Duodenal mucosa (tissue), 2 donors: ENCODE results near the gene CCDC178.

ENCODE experiments used
- H3K27ac ChIP-seq: one replicate; pipeline ENCODE4 v1.7.0; 2013; ENCODE audit warnings: low read depth, low read length
- H3K27me3 ChIP-seq, 2 donors: one replicate each; pipeline ENCODE4 v1.7.0; 2013; ENCODE audit warnings: low read length in 2 of 2, control low read depth in 1 of 2; ENCODE audit not compliant: insufficient read depth in 2 of 2, control insufficient read depth in 1 of 2
- H3K36me3 ChIP-seq, 2 donors: one replicate each; pipeline ENCODE4 v1.7.0; 2013; ENCODE audit warnings: low read length in 2 of 2, control low read depth in 1 of 2; ENCODE audit not compliant: insufficient read depth in 2 of 2, control insufficient read depth in 1 of 2
- H3K4me1 ChIP-seq, 2 donors: one replicate each; pipeline ENCODE4 v1.7.0; 2013; ENCODE audit warnings: low read length in 2 of 2, control low read depth in 1 of 2; ENCODE audit not compliant: insufficient read depth in 2 of 2, control insufficient read depth in 1 of 2
- H3K4me3 ChIP-seq, 2 donors: one replicate each; pipeline ENCODE4 v1.7.0; 2013; ENCODE audit warnings: low read length in 2 of 2, low read depth in 1 of 2
- H3K9ac ChIP-seq, 2 donors: one replicate each; pipeline ENCODE4 v1.7.0; 2013; ENCODE audit warnings: low read length in 2 of 2, low read depth in 1 of 2
- H3K9me3 ChIP-seq, 2 donors: one replicate each; pipeline ENCODE4 v1.7.0; 2013; ENCODE audit warnings: low read length in 2 of 2, control low read depth in 1 of 2; ENCODE audit not compliant: control insufficient read depth in 1 of 2

The CCDC178 gene

DNA sequence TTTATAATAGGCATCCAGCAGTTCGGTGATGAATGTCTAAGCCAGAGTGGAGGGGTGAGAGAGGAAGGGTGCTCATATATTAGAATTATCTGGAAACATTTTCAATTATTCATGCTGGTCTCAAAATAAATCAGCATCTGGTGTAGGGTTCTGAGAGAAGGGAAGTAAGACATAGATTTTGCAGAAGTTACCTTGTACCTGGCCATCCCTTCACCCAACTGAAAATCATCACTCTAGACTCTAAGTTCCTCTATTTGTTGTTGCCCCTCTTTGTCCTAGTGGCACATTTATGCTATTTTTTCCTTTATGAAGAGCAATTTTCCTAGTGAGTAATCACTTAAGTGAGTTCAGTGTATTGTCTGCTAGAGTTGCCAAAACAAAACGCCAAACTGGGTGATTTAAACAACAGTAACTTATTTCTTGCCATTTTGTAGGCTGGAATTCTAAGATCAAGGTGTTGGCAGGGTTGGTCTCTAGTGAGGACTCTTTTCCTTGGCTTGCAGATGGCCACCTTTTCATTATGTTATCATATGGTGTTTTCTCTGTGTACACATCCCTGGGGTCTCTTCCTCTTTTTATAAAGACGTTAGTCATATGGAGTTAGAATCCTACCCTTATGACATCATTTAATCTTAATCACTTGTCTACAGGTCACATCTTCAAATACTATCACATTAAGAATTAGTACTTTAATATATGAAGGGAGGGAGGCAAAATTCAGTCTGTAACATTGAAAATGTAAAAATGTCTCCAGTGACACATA is 537.8 kb downstream of the CCDC178 start:
- Histone ChIP-seq H3K27me3 (no peaks in the 10 kb centered on the region), H3K4me3 (no peak overlapping the region), H3K9ac (no peak overlapping the region), H3K4me1 (no peaks in the 10 kb centered on the region), H3K27ac (no peak overlapping the region), H3K9me3 (no peaks in the 10 kb centered on the region), H3K36me3 (no peaks in the 10 kb centered on the region)

DNA sequence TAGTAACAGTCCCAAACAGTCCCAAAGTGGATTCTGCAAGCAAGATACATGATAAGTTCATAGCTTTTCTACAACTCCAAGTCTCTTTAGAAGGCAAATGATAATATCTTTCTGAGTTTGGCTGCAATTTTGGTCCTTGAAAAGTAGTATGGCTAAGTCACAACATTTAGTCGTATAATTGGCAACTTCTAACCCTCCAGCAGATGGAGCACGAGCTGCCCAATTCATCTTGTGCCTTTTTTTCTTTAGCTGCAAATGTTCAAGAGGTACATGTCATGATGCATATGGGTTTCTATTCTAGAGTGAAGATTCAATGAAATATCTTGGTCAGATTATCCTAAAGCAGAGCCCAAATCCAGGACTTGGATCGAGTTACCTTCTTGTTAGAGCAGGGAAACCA is 540.7 kb downstream of the CCDC178 start:
- H3K4me1 ChIP-seq: no peaks in the 10 kb centered on the region
- H3K4me3 ChIP-seq: no peak overlapping the region
- no peak overlapping the region for H3K27ac ChIP-seq
- H3K36me3 ChIP-seq: no peaks in the 10 kb centered on the region
- no peaks in the 10 kb centered on the region for H3K27me3 ChIP-seq
- no peak overlapping the region for H3K9ac ChIP-seq
- peaks cover 3% of the 10 kb centered on the region in 2 donors for H3K9me3 ChIP-seq

DNA sequence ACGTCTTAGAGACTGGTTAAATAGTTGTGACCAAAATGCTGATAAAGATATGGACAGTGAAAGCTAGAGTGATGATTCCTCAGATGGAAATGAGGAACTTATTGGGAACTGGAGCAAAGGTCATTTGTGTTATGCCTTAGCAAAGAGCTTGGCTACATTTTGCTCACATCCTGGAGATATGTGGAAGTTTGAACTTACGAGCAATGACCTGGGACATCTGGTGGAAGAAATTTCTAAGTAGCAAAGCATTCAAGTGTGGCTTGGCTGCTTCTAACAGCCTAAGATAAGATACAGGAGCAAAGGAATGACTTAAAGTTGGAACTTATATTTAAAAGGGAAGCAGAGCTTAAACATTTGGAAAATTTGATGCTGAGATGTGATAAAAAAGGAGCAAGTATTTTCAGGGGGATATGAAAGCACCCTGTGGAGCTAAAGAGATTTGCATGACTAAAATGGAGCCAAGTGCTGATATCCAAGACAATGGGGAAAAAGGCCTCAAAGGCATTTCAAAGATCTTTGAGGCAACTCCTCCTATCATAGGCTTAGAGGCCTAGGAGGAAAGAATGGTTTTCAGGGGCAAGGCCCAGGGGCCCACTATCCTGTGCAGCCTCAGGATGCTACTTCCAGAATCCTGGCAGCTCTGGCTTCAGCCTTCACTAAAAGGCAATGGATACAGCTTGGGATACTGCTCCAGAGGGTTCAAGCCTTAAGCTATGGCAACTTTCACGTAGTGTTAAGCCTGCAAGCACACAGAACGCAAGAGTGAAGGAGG is 543.6 kb downstream of the CCDC178 start:
- Histone ChIP-seq H3K27me3 (no peaks in the 10 kb centered on the region), H3K4me3 (no peak overlapping the region), H3K36me3 (no peaks in the 10 kb centered on the region), H3K4me1 (no peaks in the 10 kb centered on the region), H3K9me3 (peaks cover 3% of the 10 kb centered on the region in 2 donors), H3K9ac (no peak overlapping the region), H3K27ac (no peak overlapping the region)

DNA sequence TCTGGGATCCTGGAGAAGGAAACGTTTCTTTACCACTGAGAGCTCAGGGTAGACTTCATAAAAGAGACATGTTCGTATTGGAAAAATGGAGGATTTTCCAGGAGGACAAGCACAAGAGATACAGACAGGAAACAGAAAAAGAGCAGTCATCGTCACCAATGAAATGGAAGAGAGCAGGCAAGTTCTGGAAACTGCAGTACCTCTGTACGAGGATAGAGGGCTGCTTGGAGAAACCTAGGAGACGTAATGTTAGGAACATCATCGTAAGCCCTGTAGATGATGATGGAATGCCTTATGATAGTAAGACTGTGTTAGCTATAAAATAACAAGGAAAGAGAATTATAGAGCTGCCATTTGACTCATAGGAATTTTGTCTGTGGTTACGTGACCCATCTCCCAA is 546.6 kb downstream of the CCDC178 start:
- Histone ChIP-seq H3K4me3 (no peak overlapping the region), H3K9me3 (peaks cover 3% of the 10 kb centered on the region in 2 donors), H3K36me3 (no peaks in the 10 kb centered on the region), H3K4me1 (no peaks in the 10 kb centered on the region), H3K9ac (no peak overlapping the region), H3K27ac (no peak overlapping the region), H3K27me3 (no peaks in the 10 kb centered on the region)

DNA sequence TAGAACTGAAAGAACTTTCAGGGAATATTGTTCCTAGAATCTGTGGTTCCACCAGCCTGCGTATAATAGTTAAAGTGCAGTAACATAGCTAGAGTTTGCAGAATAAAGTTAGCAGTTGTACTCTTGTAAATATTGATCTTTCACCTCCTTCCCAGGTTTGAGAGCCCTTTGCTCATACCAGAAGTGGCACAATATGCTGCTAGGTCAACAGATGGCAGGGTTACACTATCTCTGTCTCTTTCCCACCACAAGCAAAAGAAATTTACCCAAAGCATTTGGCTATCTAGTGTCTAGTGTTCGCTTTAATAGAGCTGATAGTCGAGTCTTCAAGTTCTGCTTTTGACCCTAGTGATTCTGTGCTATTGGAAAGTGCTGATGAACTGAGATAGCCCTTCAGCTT is 548.7 kb downstream of the CCDC178 start:
- H3K4me3 ChIP-seq: no peak overlapping the region
- H3K27me3 ChIP-seq: no peaks in the 10 kb centered on the region
- no peaks in the 10 kb centered on the region for H3K9me3 ChIP-seq
- no peak overlapping the region for H3K9ac ChIP-seq
- no peak overlapping the region for H3K27ac ChIP-seq
- no peaks in the 10 kb centered on the region for H3K4me1 ChIP-seq
- H3K36me3 ChIP-seq: no peaks in the 10 kb centered on the region

DNA sequence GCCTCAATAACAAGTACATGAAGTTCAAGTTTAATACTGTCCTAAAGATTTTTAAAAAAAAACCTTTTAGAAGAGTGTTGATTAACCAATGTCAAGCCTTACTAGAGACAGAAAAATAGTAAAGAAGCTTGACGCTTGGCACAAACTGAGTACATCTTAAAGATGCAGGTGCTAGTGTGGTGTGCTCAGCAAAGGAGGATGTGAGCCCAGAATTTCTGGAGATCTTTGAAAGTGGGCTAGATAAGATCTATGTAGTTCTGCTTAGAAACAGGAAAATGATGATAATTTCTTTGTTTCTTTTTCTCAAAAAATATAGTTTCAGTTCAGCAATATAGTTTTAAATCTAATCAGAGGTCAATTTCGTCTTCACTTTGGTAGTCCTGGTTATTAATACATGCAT is 549.4 kb downstream of the CCDC178 start:
- no peaks in the 10 kb centered on the region for H3K36me3 ChIP-seq
- H3K27me3 ChIP-seq: no peaks in the 10 kb centered on the region
- H3K9me3 ChIP-seq: no peaks in the 10 kb centered on the region
- H3K27ac ChIP-seq: no peak overlapping the region
- H3K4me3 ChIP-seq: no peak overlapping the region
- no peaks in the 10 kb centered on the region for H3K4me1 ChIP-seq
- H3K9ac ChIP-seq: no peak overlapping the region

DNA sequence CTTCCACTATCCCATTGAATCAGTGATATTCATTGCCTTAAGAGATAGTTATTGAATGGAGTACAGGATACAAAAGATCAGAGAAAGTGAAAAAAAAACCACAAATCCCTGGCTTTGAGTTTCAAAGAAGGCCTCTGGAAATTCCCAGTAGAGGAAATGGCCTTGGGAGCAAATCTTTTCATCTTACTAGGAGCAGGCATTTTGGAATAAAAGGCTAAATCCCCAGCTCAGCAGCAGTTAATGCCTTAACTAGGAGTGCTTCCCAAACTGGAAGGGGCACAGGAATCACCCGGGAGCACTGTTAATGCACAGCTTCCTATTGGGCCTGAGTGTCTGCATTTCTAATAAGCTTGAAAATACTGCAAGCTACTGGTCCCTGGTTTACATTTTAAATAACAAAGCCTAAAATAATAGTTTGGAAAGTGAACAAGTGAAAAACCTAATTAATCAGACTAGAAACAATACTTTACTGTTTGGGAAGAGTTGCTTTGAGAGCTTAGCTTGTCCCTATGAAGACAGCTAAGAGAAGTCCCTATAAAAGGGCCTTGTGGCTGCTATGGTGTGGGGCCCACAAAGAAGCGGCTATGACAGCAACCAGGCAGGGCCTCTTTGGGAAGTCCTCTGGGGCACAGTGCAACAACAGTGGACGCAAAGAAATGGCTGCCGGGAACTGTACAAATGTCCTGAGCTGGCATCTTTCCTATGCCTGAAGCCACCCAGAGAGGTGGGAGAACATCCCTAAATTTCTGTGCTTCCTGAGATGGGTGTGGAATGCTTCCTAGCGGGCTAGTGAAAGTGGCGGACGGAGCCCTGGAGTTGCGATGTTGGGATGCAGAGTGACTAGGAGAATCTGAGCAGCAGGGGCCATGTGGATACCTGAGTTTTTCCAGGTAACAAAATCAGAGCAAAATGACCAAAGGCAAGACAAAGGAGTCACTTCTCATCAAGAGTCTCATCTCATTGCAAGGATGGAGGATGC is 550.6 kb downstream of the CCDC178 start:
- H3K9ac ChIP-seq: no peak overlapping the region
- no peak overlapping the region for H3K4me3 ChIP-seq
- H3K36me3 ChIP-seq: no peaks in the 10 kb centered on the region
- no peaks in the 10 kb centered on the region for H3K9me3 ChIP-seq
- H3K4me1 ChIP-seq: no peaks in the 10 kb centered on the region
- no peaks in the 10 kb centered on the region for H3K27me3 ChIP-seq
- no peak overlapping the region for H3K27ac ChIP-seq

DNA sequence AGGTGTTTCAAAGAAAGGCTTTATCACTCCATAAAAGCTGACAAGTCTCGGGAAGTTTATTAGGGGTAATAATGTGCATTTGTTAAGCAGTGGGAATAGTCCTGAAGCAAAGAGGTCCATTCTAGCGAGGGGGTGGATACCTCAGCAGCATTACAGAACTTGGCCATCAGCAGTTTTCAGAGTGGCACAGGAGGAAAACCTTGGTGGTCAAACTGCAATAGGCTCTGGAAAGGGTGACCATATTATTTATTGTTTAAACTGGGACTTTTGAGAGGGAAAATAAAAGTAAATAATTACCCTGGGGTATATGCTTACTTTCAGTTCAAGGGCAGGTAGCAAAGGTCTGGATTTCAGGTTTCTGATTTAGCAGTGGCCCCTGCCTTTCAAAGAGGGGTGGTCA is 552.2 kb downstream of the CCDC178 start:
- Histone ChIP-seq H3K4me3 (no peak overlapping the region), H3K27me3 (no peaks in the 10 kb centered on the region), H3K9me3 (no peaks in the 10 kb centered on the region), H3K36me3 (no peaks in the 10 kb centered on the region), H3K27ac (no peak overlapping the region), H3K4me1 (no peaks in the 10 kb centered on the region), H3K9ac (no peak overlapping the region)
